K562 (cell line): ENCODE data around the gene PTPRF. TPM values are rescaled to one million over a fixed set of nuclear protein-coding genes. Genes with fewer than 3 reads are reported as not detected.

Experiments used
- ATAC-seq: fragments of 200-7000 bp; cut with Tn5 transposase; 3 replicates; pipeline ENCODE4 v1.9.1; 2020; ENCODE audit warnings: moderate library complexity
- BruUV-seq: library from RNA; stranded (reverse); fragments of 400-500 nt; replicated peaks from 2 replicates; lab custom pipeline; 2021; lab: Mats Ljungman, UMichigan
- CTCF ChIA-PET: fragments of 300-600 bp; formaldehyde crosslinking; extraction: SDS; loops from one replicate; lab custom pipeline; 2021; ENCODE audit warnings: low intra/inter-chr PET ratio; lab: Yijun Ruan, JAX
- POLR2A ChIA-PET: fragments of 300-600, 350-650 bp; sonication (Branson Sonifier 250); formaldehyde crosslinking; extraction: SDS; loops from one replicate; lab custom pipeline; 2021; ENCODE audit warnings: antibody characterized with exemption, inconsistent platforms; lab: Yijun Ruan, JAX
- DNase-seq, 4 experiments: peaks; one replicate each; pipeline versions ENCODE4 v3.0.0 to v3.0.0-alpha.2; 2011 to 2018; ENCODE audit warnings: low spot score in 3 of 4, mixed read lengths in 3 of 4; ENCODE audit errors: extremely low read depth in 1 of 4
- FAIRE-seq: peaks from 2 replicates; lab custom pipeline; 2011; peaks lifted over from hg19 to GRCh38; lab: Jason Lieb, UNC
- H2AFZ ChIP-seq: 2 replicates; pipeline ENCODE4 v1.6.0; 2011; ENCODE audit warnings: low read depth, low read length, control low read depth, inconsistent platforms
- H3K27ac ChIP-seq: fragments of 200-600 bp; 3 replicates; pipeline ENCODE4 v1.8.0; 2011; ENCODE audit warnings: low read depth, mild to moderate bottlenecking, control low read depth, inconsistent platforms, low read length, moderate library complexity, mixed read lengths; ENCODE audit errors: extremely low read depth
- H3K27me3 ChIP-seq, 2 experiments: fragments of 300-600 bp in 1 of 2; 2 replicates in 1 of 2; 3 replicates in 1 of 2; pipeline versions ENCODE4 v1.6.0 to v1.8.0; 2011; ENCODE audit warnings: inconsistent platforms in 2 of 2, low read length in 2 of 2, mild to moderate bottlenecking in 1 of 2, mixed read lengths in 1 of 2, moderate library complexity in 1 of 2; ENCODE audit not compliant: control insufficient read depth in 2 of 2, insufficient read depth in 2 of 2
- H3K36me3 ChIP-seq: fragments of 300-600 bp; 3 replicates; pipeline ENCODE4 v1.8.0; 2011; ENCODE audit warnings: mild to moderate bottlenecking, low read length, inconsistent platforms; ENCODE audit not compliant: control insufficient read depth, insufficient read depth
- H3K4me1 ChIP-seq, 2 experiments: fragments of 200-600 bp in 1 of 2; replicated peaks in 1 of 2; 2 replicates in 1 of 2; 3 replicates in 1 of 2; pipeline versions ENCODE4 v1.5.1 to v1.8.0; 2011; ENCODE audit warnings: inconsistent platforms in 2 of 2, low read length in 2 of 2, mild to moderate bottlenecking in 1 of 2, mixed read lengths in 1 of 2, moderate library complexity in 1 of 2; ENCODE audit not compliant: control insufficient read depth in 2 of 2, insufficient read depth in 2 of 2
- H3K4me2 ChIP-seq: 2 replicates; pipeline ENCODE4 v1.6.1; 2011; ENCODE audit warnings: low read length, control low read depth, inconsistent platforms, mixed read lengths; ENCODE audit not compliant: insufficient read depth
- H3K4me3 ChIP-seq: fragments of 200-600 bp; sonication (generic), shearing (Covaris generic); 2 replicates; pipeline ENCODE4 v1.5.1; 2016; ENCODE audit warnings: control low read depth, inconsistent platforms
- H3K79me2 ChIP-seq: fragments of 200-600 bp; 3 replicates; pipeline ENCODE4 v1.8.0; 2011; ENCODE audit warnings: low read length, inconsistent platforms; ENCODE audit not compliant: control insufficient read depth, insufficient read depth
- H3K9ac ChIP-seq, 2 experiments: 2 replicates each; pipeline versions ENCODE4 v1.6.0 to v1.6.1; 2011; ENCODE audit warnings: low read depth in 2 of 2, low read length in 2 of 2, control low read depth in 1 of 2, inconsistent platforms in 1 of 2, mild to moderate bottlenecking in 1 of 2, mixed read lengths in 1 of 2; ENCODE audit not compliant: insufficient read depth in 1 of 2
- H3K9me1 ChIP-seq: one replicate; pipeline ENCODE4 v1.6.0; 2011; ENCODE audit warnings: inconsistent platforms, mild to moderate bottlenecking, low read length, moderate library complexity; ENCODE audit not compliant: control insufficient read depth, insufficient read depth
- H3K9me3 ChIP-seq: replicated peaks from 2 replicates; pipeline ENCODE4 v1.5.1; 2011; ENCODE audit warnings: low read depth, low read length, inconsistent platforms; ENCODE audit not compliant: control insufficient read depth, insufficient read depth
- H4K20me1 ChIP-seq: replicated peaks from 2 replicates; pipeline ENCODE4 v1.6.1; 2011; ENCODE audit warnings: low read length, inconsistent platforms, mixed read lengths; ENCODE audit not compliant: control insufficient read depth, insufficient read depth
- CBFA2T2 ChIP-seq: fragments of 450-650 bp; conservative IDR thresholded peaks from 2 replicates; pipeline ENCODE4 v1.6.1; 2017; ENCODE audit warnings: mild to moderate bottlenecking
- EP300 ChIP-seq: IDR thresholded peaks from 2 replicates; pipeline ENCODE4 v1.6.1; 2012; ENCODE audit warnings: low read length, improper control_type of control experiment
- ESRRA ChIP-seq: fragments of 450-650 bp; IDR thresholded peaks from 2 replicates; pipeline ENCODE4 v1.6.1; 2014; ENCODE audit warnings: low read depth, mild to moderate bottlenecking, moderate library complexity, borderline replicate concordance
- HCFC1 ChIP-seq: IDR thresholded peaks from 2 replicates; pipeline ENCODE4 v1.6.1; 2012; ENCODE audit warnings: low read depth, low read length, improper control_type of control experiment
- JUND ChIP-seq, 2 experiments: IDR thresholded peaks; 2 replicates in 1 of 2; 3 replicates in 1 of 2; pipeline ENCODE4 v1.6.1; 2011; ENCODE audit warnings: borderline replicate concordance in 2 of 2, low read depth in 2 of 2, low read length in 2 of 2, improper control_type of control experiment in 1 of 2, missing biosample characterization in 1 of 2, missing genetic modification characterization in 1 of 2, missing genetic modification reagents in 1 of 2
- KDM4B ChIP-seq, 2 experiments: fragments of 450-650 bp in 1 of 2; sonication (generic) in 1 of 2; IDR thresholded peaks; 2 replicates each; pipeline ENCODE4 v1.6.1; 2016 to 2017; ENCODE audit warnings: borderline replicate concordance in 2 of 2, antibody characterized with exemption in 1 of 2, low read depth in 1 of 2, mild to moderate bottlenecking in 1 of 2
- NCOA6 ChIP-seq: fragments of 450-650 bp; IDR thresholded peaks from 2 replicates; pipeline ENCODE4 v1.6.1; 2017; ENCODE audit warnings: mild to moderate bottlenecking
- PHB ChIP-seq: fragments of 250-450 bp; sonication (Bioruptor Pico); IDR thresholded peaks from 2 replicates; pipeline ENCODE4 v1.5.0; 2021
- PHB2 ChIP-seq: fragments of 450-650 bp; IDR thresholded peaks from 2 replicates; pipeline ENCODE4 v1.6.1; 2017; ENCODE audit warnings: low read depth
- TAL1 ChIP-seq: fragments of 450-650 bp; IDR thresholded peaks from 2 replicates; pipeline ENCODE4 v1.6.1; 2016; ENCODE audit warnings: mild to moderate bottlenecking
- TBP ChIP-seq: optimal IDR thresholded peaks from 2 replicates; pipeline ENCODE3; 2011; ENCODE audit warnings: low read depth, low read length, improper control_type of control experiment
- ZC3H11A ChIP-seq: IDR thresholded peaks from 2 replicates; pipeline ENCODE4 v1.6.1; 2012; ENCODE audit warnings: low read depth, low read length, improper control_type of control experiment
- WGBS: fragments of 100-300 bp; shearing (Covaris generic); methylation state at CpG from one replicate; pipeline ENCODE4 v1.1.6; 2016; ENCODE audit warnings: low coverage, mixed read lengths; ENCODE audit not compliant: insufficient coverage; ENCODE audit errors: missing lambda C conversion rate; 5-methylcytosine and 5-hydroxymethylcytosine counted together
- in situ Hi-C: fragments of 300-500 bp; cut with MboI; formaldehyde crosslinking; loops from 4 replicates; pipeline ENCODE4 v1.15.0; 2018; ENCODE audit warnings: inconsistent platforms, mixed read lengths
- intact Hi-C: fragments of 100-400 bp; cut with micrococcal nuclease; formaldehyde crosslinking; loops from 2 replicates; pipeline ENCODE4 v1.14.2; 2022
- polyA plus RNA-seq, 8 experiments: library from polyadenylated mRNA; depleted of rRNA in 4 of 8; stranded (reverse) in 5 of 8; unstranded in 3 of 8; fragments of >200 nt; fragmentation: Nextera tagmentation in 2 of 8; fragmentation: Illumina TruSeq in 1 of 8; extraction: Ambion mirVana in 2 of 8; extraction: Trizol in 1 of 8; gene quantifications; 2 replicates each; pipeline versions ENCODE4 v1.2.1 to v1.2.3, GENCODE V29; 2011 to 2014; ENCODE audit warnings: inconsistent platforms in 1 of 8, missing spikeins in 1 of 8
- total RNA-seq, 7 experiments: library from RNA; depleted of rRNA in 6 of 7; stranded (reverse); fragments of >200 nt in 6 of 7; fragmentation: Illumina TruSeq in 2 of 7; extraction: Trizol in 2 of 7; gene quantifications; 2 replicates each; pipeline versions ENCODE4 v1.2.1 to v1.2.3, GENCODE V29; 2011 to 2021; ENCODE audit warnings: low replicate concordance in 1 of 7
- TF ChIP-seq, protein P1 (sequence below), 3 experiments: fragments of 200-800 bp in 1 of 3; fragments of 250-450 bp in 1 of 3; fragments of 450-650 bp in 1 of 3; sonication (Bioruptor Pico) in 1 of 3; sonication (Bioruptor generic) in 1 of 3; formaldehyde crosslinking in 1 of 3; IDR thresholded peaks; 2 replicates each; pipeline versions ENCODE4 v1.6.1 to v1.8.0; 2016 to 2022; ENCODE audit warnings: mild to moderate bottlenecking in 2 of 3, missing genetic modification characterization in 2 of 3, missing compliant biosample characterization in 1 of 3, moderate library complexity in 1 of 3

PTPRF gene
- total and polyA plus RNA-seq, 9 of the 15 experiments (the other 6 are each of a cell fraction or from before 2014, with no cell fraction given) = 0.13 to 4.3 (median 1.1) TPM

DNA sequence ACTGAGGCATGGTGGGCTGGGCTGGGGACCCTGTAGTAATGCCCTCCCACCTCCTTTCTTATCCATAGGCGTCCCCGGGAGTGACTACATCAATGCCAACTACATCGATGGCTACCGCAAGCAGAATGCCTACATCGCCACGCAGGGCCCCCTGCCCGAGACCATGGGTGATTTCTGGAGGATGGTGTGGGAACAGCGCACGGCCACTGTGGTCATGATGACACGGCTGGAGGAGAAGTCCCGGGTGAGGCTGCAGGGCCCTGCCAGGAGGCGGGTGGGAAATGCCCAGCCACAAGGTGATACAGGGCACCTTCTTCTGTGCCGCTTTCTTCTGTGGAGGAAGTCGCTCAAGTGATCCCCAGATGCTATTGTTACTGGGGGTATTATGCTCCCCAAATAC, 87.0 kb downstream of the PTPRF start:
- TF ChIP-seq JUND (IDR thresholded peaks at IDR 0.05; ENCODE audit: borderline replicate concordance, low read depth, low read length) = no peak
- no peak for TF ChIP-seq JUND (tag; IDR thresholded peaks at IDR 0.05; ENCODE audit: borderline replicate concordance, low read depth, low read length)
- TF ChIP-seq NCOA6 = no peak
- TF ChIP-seq KDM4B (IDR thresholded peaks at IDR 0.05; ENCODE audit: borderline replicate concordance in 2 of 2, low read depth in 1 of 2) = no peak
- TF ChIP-seq TBP = no peak
- no peak for TF ChIP-seq ESRRA
- TF ChIP-seq, protein P1, sequence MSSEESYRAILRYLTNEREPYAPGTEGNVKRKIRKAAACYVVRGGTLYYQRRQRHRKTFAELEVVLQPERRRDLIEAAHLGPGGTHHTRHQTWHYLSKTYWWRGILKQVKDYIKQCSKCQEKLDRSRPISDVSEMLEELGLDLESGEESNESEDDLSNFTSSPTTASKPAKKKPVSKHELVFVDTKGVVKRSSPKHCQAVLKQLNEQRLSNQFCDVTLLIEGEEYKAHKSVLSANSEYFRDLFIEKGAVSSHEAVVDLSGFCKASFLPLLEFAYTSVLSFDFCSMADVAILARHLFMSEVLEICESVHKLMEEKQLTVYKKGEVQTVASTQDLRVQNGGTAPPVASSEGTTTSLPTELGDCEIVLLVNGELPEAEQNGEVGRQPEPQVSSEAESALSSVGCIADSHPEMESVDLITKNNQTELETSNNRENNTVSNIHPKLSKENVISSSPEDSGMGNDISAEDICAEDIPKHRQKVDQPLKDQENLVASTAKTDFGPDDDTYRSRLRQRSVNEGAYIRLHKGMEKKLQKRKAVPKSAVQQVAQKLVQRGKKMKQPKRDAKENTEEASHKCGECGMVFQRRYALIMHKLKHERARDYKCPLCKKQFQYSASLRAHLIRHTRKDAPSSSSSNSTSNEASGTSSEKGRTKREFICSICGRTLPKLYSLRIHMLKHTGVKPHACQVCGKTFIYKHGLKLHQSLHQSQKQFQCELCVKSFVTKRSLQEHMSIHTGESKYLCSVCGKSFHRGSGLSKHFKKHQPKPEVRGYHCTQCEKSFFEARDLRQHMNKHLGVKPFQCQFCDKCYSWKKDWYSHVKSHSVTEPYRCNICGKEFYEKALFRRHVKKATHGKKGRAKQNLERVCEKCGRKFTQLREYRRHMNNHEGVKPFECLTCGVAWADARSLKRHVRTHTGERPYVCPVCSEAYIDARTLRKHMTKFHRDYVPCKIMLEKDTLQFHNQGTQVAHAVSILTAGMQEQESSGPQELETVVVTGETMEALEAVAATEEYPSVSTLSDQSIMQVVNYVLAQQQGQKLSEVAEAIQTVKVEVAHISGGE (CRISPR knock-in tag; IDR thresholded peaks at IDR 0.05) = no peak
- no peak for TF ChIP-seq TAL1
- TF ChIP-seq EP300 = no peak
- no peak for TF ChIP-seq HCFC1
- no peak for TF ChIP-seq CBFA2T2
- TF ChIP-seq PHB = no peak
- TF ChIP-seq PHB2 = no peak
- no peak for TF ChIP-seq ZC3H11A
- in situ Hi-C loops = no loop called here
- ATAC-seq (no peak), FAIRE-seq (no peak), DNase-seq (no peak)
- peaks cover 70 to 100% of the 10 kb centered on the region in 2 experiments for H3K27me3 ChIP-seq
- H3K27ac ChIP-seq = no peak overlapping the region
- ChIA-PET POLR2A (interaction anchor here (1.0 kb wide), 1 partner anchor 70 kb away, joined by 3 read pairs; no protein-coding TSS in a partner anchor), CTCF (no interaction called here)
- no peak overlapping the region for H2AFZ ChIP-seq
- WGBS = 11% methylated on average over 14 of the region's 14 CpGs
- H3K4me3 ChIP-seq = no peak overlapping the region
- peaks cover 27% of the 10 kb centered on the region for H4K20me1 ChIP-seq
- H3K4me2 ChIP-seq = no peak overlapping the region
- BruUV-seq = no TSS peak
- H3K9me3 ChIP-seq = no peaks in the 10 kb centered on the region
- intact Hi-C loops = no loop called here
- H3K36me3 ChIP-seq = no peaks in the 10 kb centered on the region
- H3K4me1 ChIP-seq = peaks cover 0 to 16% of the 10 kb centered on the region in 2 experiments; a peak in 3 of 5 replicates
- H3K9me1 ChIP-seq = no peaks in the 10 kb centered on the region
- no peak overlapping the region for H3K9ac ChIP-seq
- no peaks in the 10 kb centered on the region for H3K79me2 ChIP-seq
